Glutamatergic neuron (in vitro differentiated cells): ENCODE measurements around the gene AKR1B15. TPM values are rescaled to one million over a fixed set of nuclear protein-coding genes. Genes with fewer than 3 reads are reported as not detected.
A peak's percentile ranks its signal among the peaks of the same experiment; 100 is the strongest.

ENCODE experiments used
- DNase-seq: peaks from one replicate; pipeline ENCODE4 v3.0.0; 2022
- H3K27ac Mint-ChIP-seq: one replicate; pipeline ENCODE4 v1.8.0; 2020; ENCODE audit warnings: mild to moderate bottlenecking, mixed read lengths, inconsistent platforms; ENCODE audit not compliant: unreplicated experiment
- H3K27me3 Mint-ChIP-seq: one replicate; pipeline ENCODE4 v1.8.0; 2020; ENCODE audit warnings: mild to moderate bottlenecking, moderate library complexity, mixed read lengths, inconsistent platforms; ENCODE audit not compliant: unreplicated experiment
- H3K36me3 Mint-ChIP-seq: one replicate; pipeline ENCODE4 v1.8.0; 2020; ENCODE audit warnings: mild to moderate bottlenecking, mixed read lengths, inconsistent platforms; ENCODE audit not compliant: unreplicated experiment
- H3K4me1 Mint-ChIP-seq: one replicate; pipeline ENCODE4 v1.8.0; 2020; ENCODE audit warnings: mild to moderate bottlenecking, low read depth, mixed read lengths, inconsistent platforms; ENCODE audit not compliant: unreplicated experiment
- H3K4me3 Mint-ChIP-seq: one replicate; pipeline ENCODE4 v1.8.0; 2020; ENCODE audit warnings: mild to moderate bottlenecking, mixed read lengths, inconsistent platforms; ENCODE audit not compliant: unreplicated experiment
- H3K9me3 Mint-ChIP-seq: one replicate; pipeline ENCODE4 v1.8.0; 2020; ENCODE audit warnings: mild to moderate bottlenecking, moderate library complexity, mixed read lengths, inconsistent platforms; ENCODE audit not compliant: unreplicated experiment
- CTCF ChIP-seq: fragments of 200-600 bp; sonication (generic); IDR thresholded peaks from one replicate; pipeline ENCODE4 v1.5.0; 2021; ENCODE audit not compliant: partially characterized antibody, unreplicated experiment
- total RNA-seq: library from RNA; stranded (reverse); fragmentation: NEBNext Ultra II Directional; extraction: Animal tissue kit (Norgen Biotek cat#: 25700); gene quantifications from one replicate; pipeline ENCODE4 v1.2.1, GENCODE V29; 2021; ENCODE audit not compliant: unreplicated experiment

Gene AKR1B15
- total RNA-seq, 1 donor from 2014 or later, result not detected

GRCh38 chr7:134605978-134606923, 57.3 kb downstream of the AKR1B15 start:
- Mint-ChIP-seq H3K9me3 (peaks cover 6% of the 10 kb centered on the region), H3K4me3 (no peak overlapping the region), H3K27ac (no peak overlapping the region), H3K36me3 (no peaks in the 10 kb centered on the region), H3K27me3 (no peaks in the 10 kb centered on the region), H3K4me1 (peaks cover 13% of the 10 kb centered on the region)
- TF ChIP-seq CTCF, result peak; percentile 90
- DNase-seq, result peak; percentile 76

- Mint-ChIP-seq H3K36me3 (no peaks in the 10 kb centered on the region), H3K27ac (no peak overlapping the region), H3K27me3 (no peaks in the 10 kb centered on the region), H3K9me3 (no peaks in the 10 kb centered on the region), H3K4me1 (peaks cover 2% of the 10 kb centered on the region), H3K4me3 (no peak overlapping the region)
- TF ChIP-seq CTCF, result no peak
- DNase-seq, result no peak
These were observed 62.8 kb downstream of the AKR1B15 start for GRCh38 chr7:134611611-134612151.

- Mint-ChIP-seq H3K36me3 (no peaks in the 10 kb centered on the region), H3K4me3 (no peak overlapping the region), H3K27me3 (no peaks in the 10 kb centered on the region), H3K9me3 (no peaks in the 10 kb centered on the region), H3K4me1 (peaks cover 2% of the 10 kb centered on the region), H3K27ac (no peak overlapping the region)
- TF ChIP-seq CTCF, result no peak
- no peak for DNase-seq
These were observed 63.3 kb downstream of the AKR1B15 start for GRCh38 chr7:134612197-134612596.

- H3K27ac Mint-ChIP-seq, result no peak overlapping the region
- no peaks in the 10 kb centered on the region for H3K9me3 Mint-ChIP-seq
- no peaks in the 10 kb centered on the region for H3K27me3 Mint-ChIP-seq
- no peaks in the 10 kb centered on the region for H3K4me1 Mint-ChIP-seq
- no peaks in the 10 kb centered on the region for H3K36me3 Mint-ChIP-seq
- DNase-seq, result no peak
- TF ChIP-seq CTCF, result no peak
- H3K4me3 Mint-ChIP-seq, result no peak overlapping the region
These were observed 64.9 kb downstream of the AKR1B15 start for GRCh38 chr7:134613623-134614347.
